Cerebellar nuclear complex (tissue), 1 donor: ENCODE data around the gene RPTOR.

Experiments
- DNase-seq, 2 experiments: peaks; one replicate each; lab custom pipeline; 2025; lab: John Stamatoyannopoulos, UW

RPTOR gene

GRCh38 chr17:80910043-80910442 lies 365.4 kb downstream of the RPTOR start:
- DNase-seq, result no peak

- no peak for DNase-seq
Measured at GRCh38 chr17:80912476-80912875, 367.8 kb downstream of the RPTOR start.

- no peak for DNase-seq
Measured at GRCh38 chr17:80913928-80914821, 369.5 kb downstream of the RPTOR start.

GRCh38 chr17:80916246-80916645 lies 371.6 kb downstream of the RPTOR start:
- no peak for DNase-seq

GRCh38 chr17:80917716-80918560 lies 373.3 kb downstream of the RPTOR start:
- DNase-seq, result no peak

- DNase-seq, result no peak
Measured at GRCh38 chr17:80918731-80919130, 374.1 kb downstream of the RPTOR start.

GRCh38 chr17:80919331-80920311 lies 375.0 kb downstream of the RPTOR start:
- no peak for DNase-seq

GRCh38 chr17:80920441-80920840 lies 375.8 kb downstream of the RPTOR start:
- DNase-seq, result no peak

GRCh38 chr17:80921159-80921558 lies 376.5 kb downstream of the RPTOR start:
- no peak for DNase-seq

GRCh38 chr17:80921741-80922579 lies 377.3 kb downstream of the RPTOR start:
- no peak for DNase-seq

- DNase-seq, result no peak
Measured at GRCh38 chr17:80922580-80923160, 378.0 kb downstream of the RPTOR start.

- no peak for DNase-seq
Measured at GRCh38 chr17:80923211-80924110, 378.8 kb downstream of the RPTOR start.

- no peak for DNase-seq
Measured at GRCh38 chr17:80924111-80924806, 379.6 kb downstream of the RPTOR start.

GRCh38 chr17:80924807-80925610 lies 380.4 kb downstream of the RPTOR start:
- DNase-seq, result no peak

- DNase-seq, result no peak
Measured at GRCh38 chr17:80925688-80926335, 381.2 kb downstream of the RPTOR start.

GRCh38 chr17:80926591-80927250 lies 382.1 kb downstream of the RPTOR start:
- DNase-seq, result no peak

- no peak for DNase-seq
Measured at GRCh38 chr17:80927791-80928216, 383.2 kb downstream of the RPTOR start.
